K562 (cell line): Measurements from ENCODE around the gene CADM2. TPM values are rescaled to one million over a fixed set of nuclear protein-coding genes. Genes with fewer than 3 reads are reported as not detected.

Experiments used
- CHCHD3 ChIP-seq: fragments of 250-450 bp; sonication (Bioruptor Pico); IDR thresholded peaks from 2 replicates; pipeline ENCODE4 v2.1.2; 2022; ENCODE audit warnings: mild to moderate bottlenecking
- GTF3C2 ChIP-seq: IDR thresholded peaks from 3 replicates; pipeline ENCODE4 v1.6.1; 2011; ENCODE audit warnings: borderline replicate concordance, mild to moderate bottlenecking, moderate library complexity; ENCODE audit not compliant: insufficient read length; ENCODE audit errors: extremely low read depth
- KDM1A ChIP-seq, 2 experiments: fragments of 450-650 bp; IDR thresholded peaks; 2 replicates each; pipeline ENCODE4 v1.6.1; 2016; ENCODE audit warnings: mild to moderate bottlenecking in 2 of 2
- MXD1 ChIP-seq: fragments of 250-450 bp; sonication (Bioruptor Pico); IDR thresholded peaks from 2 replicates; pipeline ENCODE4 v1.8.0; 2021; ENCODE audit warnings: borderline replicate concordance, mild to moderate bottlenecking, moderate library complexity; ENCODE audit not compliant: poor library complexity, severe bottlenecking
- NCOR1 ChIP-seq: fragments of 450-650 bp; IDR thresholded peaks from 2 replicates; pipeline ENCODE4 v1.6.1; 2016; ENCODE audit warnings: mild to moderate bottlenecking, moderate library complexity
- REST ChIP-seq, 2 experiments: fragments of 450-650 bp; formaldehyde crosslinking in 1 of 2; IDR thresholded peaks; 2 replicates each; pipeline versions ENCODE4 v1.4.0 to v1.6.1; 2014 to 2020; ENCODE audit warnings: mild to moderate bottlenecking in 2 of 2, borderline replicate concordance in 1 of 2, low read depth in 1 of 2
- TEAD1 ChIP-seq, 2 experiments: fragments of 450-650 bp in 1 of 2; sonication (generic) in 1 of 2; formaldehyde crosslinking; IDR thresholded peaks; 2 replicates each; pipeline versions ENCODE4 v1.4.0 to v1.8.0; 2020 to 2022; ENCODE audit warnings: mild to moderate bottlenecking in 2 of 2, missing genetic modification reagents in 1 of 2
- ZBTB34 ChIP-seq: fragments of 250-450 bp; sonication (Bioruptor Pico); IDR thresholded peaks from 2 replicates; pipeline ENCODE4 v1.8.0; 2021; ENCODE audit warnings: mild to moderate bottlenecking, moderate library complexity
- ZNF121 ChIP-seq: sonication (generic); formaldehyde crosslinking; conservative IDR thresholded peaks from 2 replicates; pipeline ENCODE4 v1.8.0; 2022; ENCODE audit warnings: missing genetic modification reagents
- ZNF655 ChIP-seq: fragments of 250-450 bp; sonication (Bioruptor Pico); IDR thresholded peaks from 2 replicates; pipeline ENCODE4 v1.5.0; 2021
- polyA plus RNA-seq, 8 experiments: library from polyadenylated mRNA; depleted of rRNA in 4 of 8; stranded (reverse) in 5 of 8; unstranded in 3 of 8; fragments of >200 nt; fragmentation: Nextera tagmentation in 2 of 8; fragmentation: Illumina TruSeq in 1 of 8; extraction: Ambion mirVana in 2 of 8; extraction: Trizol in 1 of 8; gene quantifications; 2 replicates each; pipeline versions ENCODE4 v1.2.1 to v1.2.3, GENCODE V29; 2011 to 2014; ENCODE audit warnings: inconsistent platforms in 1 of 8, missing spikeins in 1 of 8
- total RNA-seq, 7 experiments: library from RNA; depleted of rRNA in 6 of 7; stranded (reverse); fragments of >200 nt in 6 of 7; fragmentation: Illumina TruSeq in 2 of 7; extraction: Trizol in 2 of 7; gene quantifications; 2 replicates each; pipeline versions ENCODE4 v1.2.1 to v1.2.3, GENCODE V29; 2011 to 2021; ENCODE audit warnings: low replicate concordance in 1 of 7

Gene CADM2
- total and polyA plus RNA-seq, 9 of the 15 experiments (the other 6 are each of a cell fraction or from before 2014, with no cell fraction given) = 0.11 to 3.2 (median 0.95) TPM

GRCh38 chr3:85397434-85397833, 438.6 kb downstream of the CADM2 start (continued):
- no peak for TF ChIP-seq REST (IDR thresholded peaks at IDR 0.05; ENCODE audit: borderline replicate concordance)
- no peak for TF ChIP-seq REST (CRISPR knock-in tag; IDR thresholded peaks at IDR 0.05; ENCODE audit: low read depth)
- TF ChIP-seq ZNF121 (CRISPR knock-in tag) = no peak
- no peak for TF ChIP-seq GTF3C2
- no peak for TF ChIP-seq ZBTB34 (CRISPR knock-in tag)
- TF ChIP-seq CHCHD3 (CRISPR knock-in tag) = no peak
- TF ChIP-seq MXD1 (CRISPR knock-in tag) = no peak
- TF ChIP-seq NCOR1 = no peak
- no peak for TF ChIP-seq ZNF655 (CRISPR knock-in tag)
- no peak for TF ChIP-seq TEAD1 (CRISPR knock-in tag; IDR thresholded peaks at IDR 0.05)
- TF ChIP-seq KDM1A (IDR thresholded peaks at IDR 0.05) = no peak
